Cardiac muscle cell (in vitro differentiated cells and primary cell): ENCODE data around the gene PCNP. TPM values are rescaled to one million over a fixed set of nuclear protein-coding genes. Genes with fewer than 3 reads are reported as not detected.
"Not testable (repeated sequence)": the region's sequence is repeated elsewhere in the genome, so short reads cannot be mapped to it uniquely, and the experiment has no call there.

Experiments used
- DNase-seq, 2 donors: peaks; one replicate each; pipeline versions ENCODE4 v3.0.0 to v3.0.0-alpha.2; 2010 to 2017; ENCODE audit warnings: low read depth in 1 of 2, low spot score in 1 of 2
- H3K27ac ChIP-seq: fragments of 200-600 bp; sonication (generic); 2 replicates; pipeline ENCODE4 v1.5.1; 2016
- H3K27me3 ChIP-seq: fragments of 200-600 bp; sonication (generic); 2 replicates; pipeline ENCODE4 v1.6.0; 2016; ENCODE audit warnings: control low read depth
- H3K36me3 ChIP-seq: fragments of 200-600 bp; sonication (generic); 2 replicates; pipeline ENCODE4 v1.5.1; 2016; ENCODE audit warnings: control low read depth
- H3K4me1 ChIP-seq: fragments of 200-600 bp; sonication (generic); 2 replicates; pipeline ENCODE4 v1.8.1; 2017; ENCODE audit warnings: low read depth, mild to moderate bottlenecking, mixed run types
- H3K4me3 ChIP-seq: fragments of 200-600 bp; sonication (generic); 2 replicates; pipeline ENCODE4 v1.5.1; 2016; ENCODE audit warnings: mild to moderate bottlenecking
- H3K9me3 ChIP-seq: fragments of 200-600 bp; sonication (generic); 2 replicates; pipeline ENCODE4 v1.5.1; 2017; ENCODE audit warnings: low read depth, mild to moderate bottlenecking, control low read depth
- polyA plus RNA-seq: library from polyadenylated mRNA; unstranded; fragments of >200 nt; fragmentation: Nextera tagmentation; extraction: Ambion mirVana; gene quantifications from 2 replicates; pipeline ENCODE4 v1.2.1, GENCODE V29; 2016
- total RNA-seq: library from RNA; depleted of rRNA; stranded (reverse); fragments of >200 nt; gene quantifications from 2 replicates; pipeline ENCODE4 v1.2.3, GENCODE V29; 2016
- TF ChIP-seq, protein P1 (sequence below): IDR thresholded peaks from 2 replicates; pipeline ENCODE4 v1.5.1; 2012; ENCODE audit warnings: low read depth, mild to moderate bottlenecking, low read length

Gene PCNP
- total and polyA plus RNA-seq, 2 experiments from 2014 or later, result 64.5 to 119 TPM

- H3K27ac ChIP-seq, result no peak overlapping the region
- no peaks in the 10 kb centered on the region for H3K36me3 ChIP-seq
- H3K9me3 ChIP-seq, result no peaks in the 10 kb centered on the region
- H3K27me3 ChIP-seq, result no peaks in the 10 kb centered on the region
- no peak overlapping the region for H3K4me3 ChIP-seq
- DNase-seq, result no peak
- TF ChIP-seq, protein P1, sequence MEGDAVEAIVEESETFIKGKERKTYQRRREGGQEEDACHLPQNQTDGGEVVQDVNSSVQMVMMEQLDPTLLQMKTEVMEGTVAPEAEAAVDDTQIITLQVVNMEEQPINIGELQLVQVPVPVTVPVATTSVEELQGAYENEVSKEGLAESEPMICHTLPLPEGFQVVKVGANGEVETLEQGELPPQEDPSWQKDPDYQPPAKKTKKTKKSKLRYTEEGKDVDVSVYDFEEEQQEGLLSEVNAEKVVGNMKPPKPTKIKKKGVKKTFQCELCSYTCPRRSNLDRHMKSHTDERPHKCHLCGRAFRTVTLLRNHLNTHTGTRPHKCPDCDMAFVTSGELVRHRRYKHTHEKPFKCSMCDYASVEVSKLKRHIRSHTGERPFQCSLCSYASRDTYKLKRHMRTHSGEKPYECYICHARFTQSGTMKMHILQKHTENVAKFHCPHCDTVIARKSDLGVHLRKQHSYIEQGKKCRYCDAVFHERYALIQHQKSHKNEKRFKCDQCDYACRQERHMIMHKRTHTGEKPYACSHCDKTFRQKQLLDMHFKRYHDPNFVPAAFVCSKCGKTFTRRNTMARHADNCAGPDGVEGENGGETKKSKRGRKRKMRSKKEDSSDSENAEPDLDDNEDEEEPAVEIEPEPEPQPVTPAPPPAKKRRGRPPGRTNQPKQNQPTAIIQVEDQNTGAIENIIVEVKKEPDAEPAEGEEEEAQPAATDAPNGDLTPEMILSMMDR, result no peak
- no peaks in the 10 kb centered on the region for H3K4me1 ChIP-seq
Observed at GRCh38 chr3:101542957-101543356, 31.0 kb upstream of the PCNP start.

- TF ChIP-seq, protein P1, result peak; percentile 16
- Histone ChIP-seq H3K36me3 (no peaks in the 10 kb centered on the region), H3K9me3 (no peaks in the 10 kb centered on the region), H3K4me3 (no peak overlapping the region), H3K27me3 (no peaks in the 10 kb centered on the region), H3K4me1 (no peaks in the 10 kb centered on the region), H3K27ac (no peak overlapping the region)
- no peak for DNase-seq
Observed at GRCh38 chr3:101544161-101544850, 29.7 kb upstream of the PCNP start.

GRCh38 chr3:101548527-101549105 lies 25.4 kb upstream of the PCNP start:
- Histone ChIP-seq H3K4me1 (no peaks in the 10 kb centered on the region), H3K4me3 (no peak overlapping the region), H3K27ac (no peak overlapping the region), H3K27me3 (no peaks in the 10 kb centered on the region), H3K9me3 (no peaks in the 10 kb centered on the region), H3K36me3 (no peaks in the 10 kb centered on the region)
- TF ChIP-seq, protein P1, result no peak
- no peak for DNase-seq

- no peak overlapping the region for H3K4me3 ChIP-seq
- H3K9me3 ChIP-seq, result no peaks in the 10 kb centered on the region
- no peak for DNase-seq
- no peak overlapping the region for H3K27ac ChIP-seq
- no peaks in the 10 kb centered on the region for H3K36me3 ChIP-seq
- TF ChIP-seq, protein P1, result no peak
- H3K27me3 ChIP-seq, result no peaks in the 10 kb centered on the region
- no peaks in the 10 kb centered on the region for H3K4me1 ChIP-seq
Observed at GRCh38 chr3:101549473-101549872, 24.5 kb upstream of the PCNP start.

- H3K4me3 ChIP-seq, H3K27ac ChIP-seq, DNase-seq, H3K4me1 ChIP-seq, H3K27me3 ChIP-seq, H3K9me3 ChIP-seq, H3K36me3 ChIP-seq: not testable (repeated sequence)
Observed at GRCh38 chr3:101551359-101552081, 22.5 kb upstream of the PCNP start.

- not testable (repeated sequence) for H3K9me3 ChIP-seq, H3K4me1 ChIP-seq, H3K36me3 ChIP-seq, H3K4me3 ChIP-seq, H3K27ac ChIP-seq, DNase-seq
- peaks cover 11% of the 10 kb centered on the region for H3K27me3 ChIP-seq
Observed at GRCh38 chr3:101553381-101553780, 20.6 kb upstream of the PCNP start.
